H1 (cell line): ENCODE data around the gene LRBA. TPM values are rescaled to one million over a fixed set of nuclear protein-coding genes. Genes with fewer than 3 reads are reported as not detected.
A peak's percentile ranks its signal among the peaks of the same experiment; 100 is the strongest.

ENCODE experiments used
- CTCF ChIA-PET: fragments of 300-600 bp; sonication (Branson Sonifier 250); formaldehyde crosslinking; loops from one replicate; lab custom pipeline; 2021; ENCODE audit not compliant: partially characterized antibody; lab: Charles Lee
- POLR2A ChIA-PET: fragments of 300-600 bp; sonication (Branson Sonifier 250); formaldehyde crosslinking; loops from one replicate; lab custom pipeline; 2021; ENCODE audit warnings: inconsistent platforms; ENCODE audit not compliant: partially characterized antibody; lab: Charles Lee
- DNase-seq, 2 experiments: peaks; one replicate each; pipeline versions ENCODE4 v3.0.0 to v3.0.0-alpha.2; 2010 to 2022; ENCODE audit warnings: low spot score in 2 of 2, low read depth in 1 of 2, mixed read lengths in 1 of 2
- FAIRE-seq: peaks from 2 replicates; lab custom pipeline; 2011; peaks lifted over from hg19 to GRCh38; lab: Jason Lieb, UNC
- H2AFZ ChIP-seq: 2 replicates; pipeline ENCODE4 v1.8.1; 2012; ENCODE audit warnings: low read length, inconsistent platforms
- H2AK5ac ChIP-seq: 2 replicates; pipeline ENCODE4 v1.6.1; 2013; ENCODE audit warnings: low read depth, low read length
- H2BK120ac ChIP-seq: replicated peaks from 2 replicates; pipeline ENCODE3; 2013; ENCODE audit warnings: low read depth, low read length, inconsistent platforms
- H2BK12ac ChIP-seq: 2 replicates; pipeline ENCODE4 v1.6.1; 2013; ENCODE audit warnings: low read depth, low read length
- H2BK15ac ChIP-seq: 2 replicates; pipeline ENCODE4 v1.6.1; 2013; ENCODE audit warnings: low read length
- H2BK20ac ChIP-seq: 2 replicates; pipeline ENCODE4 v1.6.1; 2013; ENCODE audit warnings: low read length
- H2BK5ac ChIP-seq: 2 replicates; pipeline ENCODE4 v1.6.1; 2013; ENCODE audit warnings: low read depth, low read length
- H3K14ac ChIP-seq: 2 replicates; pipeline ENCODE4 v1.6.1; 2013; ENCODE audit warnings: inconsistent platforms; ENCODE audit not compliant: insufficient read length
- H3K18ac ChIP-seq: 2 replicates; pipeline ENCODE4 v1.6.1; 2013; ENCODE audit warnings: low read length; ENCODE audit errors: extremely low read depth
- H3K23ac ChIP-seq: 2 replicates; pipeline ENCODE4 v1.6.1; 2013; ENCODE audit warnings: inconsistent platforms; ENCODE audit not compliant: insufficient read length
- H3K23me2 ChIP-seq: 2 replicates; pipeline ENCODE4 v1.6.1; 2013; ENCODE audit warnings: low read depth, low read length
- H3K27ac ChIP-seq: 2 replicates; pipeline ENCODE4 v1.6.1; 2011; ENCODE audit warnings: low read depth, low read length, inconsistent platforms
- H3K27me3 ChIP-seq, 4 experiments: replicated peaks in 1 of 4; 1 replicate in 1 of 4; 2 replicates in 3 of 4; pipeline versions ENCODE4 v1.6.1 to v1.8.1; 2011 to 2013; ENCODE audit warnings: low read length in 3 of 4, mild to moderate bottlenecking in 3 of 4, inconsistent platforms in 2 of 4, mixed read lengths in 2 of 4, moderate library complexity in 1 of 4; ENCODE audit not compliant: control insufficient read depth in 3 of 4, insufficient read depth in 3 of 4; ENCODE audit errors: extremely low read depth in 1 of 4
- H3K36me3 ChIP-seq, 4 experiments: 2 replicates each; pipeline versions ENCODE4 v1.6.1 to v1.8.1; 2011 to 2013; ENCODE audit warnings: mild to moderate bottlenecking in 4 of 4, low read length in 3 of 4, moderate library complexity in 2 of 4, control low read depth in 1 of 4, inconsistent platforms in 1 of 4; ENCODE audit not compliant: insufficient read depth in 4 of 4, control insufficient read depth in 2 of 4
- H3K4ac ChIP-seq: replicated peaks from 2 replicates; pipeline ENCODE3; 2013; ENCODE audit warnings: low read length, low read depth, mixed read lengths, inconsistent platforms; ENCODE audit not compliant: insufficient read length
- H3K4me1 ChIP-seq, 4 experiments: replicated peaks in 1 of 4; 1 replicate in 1 of 4; 2 replicates in 3 of 4; pipeline versions ENCODE4 v1.6.1 to v1.8.1; 2011 to 2013; ENCODE audit warnings: low read length in 3 of 4, inconsistent platforms in 2 of 4, mixed read lengths in 1 of 4; ENCODE audit not compliant: insufficient read depth in 4 of 4, control insufficient read depth in 3 of 4
- H3K4me2 ChIP-seq, 2 experiments: 2 replicates each; pipeline versions ENCODE4 v1.6.1 to v1.8.1; 2011 to 2013; ENCODE audit warnings: low read depth in 2 of 2, low read length in 2 of 2, control low read depth in 1 of 2, inconsistent platforms in 1 of 2, mild to moderate bottlenecking in 1 of 2; ENCODE audit not compliant: insufficient read depth in 1 of 2
- H3K4me3 ChIP-seq, 4 experiments: fragments of 200-600, 300-600 bp in 1 of 4; sonication (generic), shearing (Covaris generic), sonication (Bioruptor Twin) in 1 of 4; 2 replicates each; pipeline versions ENCODE4 v1.5.1 to v1.8.1; 2011 to 2016; ENCODE audit warnings: low read length in 4 of 4, low read depth in 3 of 4, control low read depth in 2 of 4, inconsistent platforms in 2 of 4, mild to moderate bottlenecking in 2 of 4, mixed read lengths in 1 of 4, moderate library complexity in 1 of 4; ENCODE audit not compliant: insufficient read depth in 2 of 4; ENCODE audit errors: extremely low read depth in 1 of 4
- H3K56ac ChIP-seq: replicated peaks from 2 replicates; pipeline ENCODE3; 2013; ENCODE audit warnings: low read depth, mild to moderate bottlenecking, mixed read lengths, low read length, inconsistent platforms; ENCODE audit not compliant: insufficient read length
- H3K79me1 ChIP-seq: 2 replicates; pipeline ENCODE4 v1.6.1; 2013; ENCODE audit warnings: low read depth, low read length, control low read depth
- H3K79me2 ChIP-seq, 2 experiments: 2 replicates each; pipeline versions ENCODE4 v1.6.1 to v1.8.1; 2012 to 2013; ENCODE audit warnings: low read length in 2 of 2, mild to moderate bottlenecking in 2 of 2, inconsistent platforms in 1 of 2; ENCODE audit not compliant: insufficient read depth in 2 of 2, control insufficient read depth in 1 of 2
- H3K9ac ChIP-seq, 4 experiments: replicated peaks in 1 of 4; 1 replicate in 1 of 4; 2 replicates in 3 of 4; pipeline versions ENCODE4 v1.6.1 to v1.8.1; 2011 to 2013; ENCODE audit warnings: low read depth in 3 of 4, low read length in 3 of 4, control low read depth in 2 of 4, mild to moderate bottlenecking in 2 of 4, moderate library complexity in 2 of 4, inconsistent platforms in 1 of 4; ENCODE audit errors: extremely low read depth in 1 of 4
- H3K9me3 ChIP-seq, 2 experiments: 2 replicates each; pipeline versions ENCODE4 v1.6.1 to v1.8.1; 2012 to 2013; ENCODE audit warnings: mild to moderate bottlenecking in 2 of 2, moderate library complexity in 2 of 2, control low read depth in 1 of 2, inconsistent platforms in 1 of 2, low read depth in 1 of 2, low read length in 1 of 2, mixed read lengths in 1 of 2; ENCODE audit not compliant: insufficient read depth in 2 of 2
- H4K20me1 ChIP-seq, 2 experiments: replicated peaks in 1 of 2; 2 replicates each; pipeline versions ENCODE3 to v1.8.1; 2011 to 2013; ENCODE audit warnings: inconsistent platforms in 2 of 2, low read length in 2 of 2, mild to moderate bottlenecking in 1 of 2; ENCODE audit not compliant: insufficient read depth in 2 of 2, control insufficient read depth in 1 of 2
- H4K5ac ChIP-seq: 2 replicates; pipeline ENCODE4 v1.6.1; 2013; ENCODE audit warnings: low read length, low read depth, mixed read lengths, inconsistent platforms; ENCODE audit not compliant: insufficient read length
- H4K8ac ChIP-seq: 2 replicates; pipeline ENCODE4 v1.8.0; 2013; ENCODE audit warnings: mild to moderate bottlenecking, moderate library complexity, low read length, inconsistent platforms; ENCODE audit not compliant: insufficient read depth; ENCODE audit errors: extremely low read depth
- H4K91ac ChIP-seq: replicated peaks from 2 replicates; pipeline ENCODE3; 2013; ENCODE audit warnings: low read length, mixed read lengths, inconsistent platforms; ENCODE audit not compliant: insufficient read length
- MAFK ChIP-seq: IDR thresholded peaks from 2 replicates; pipeline ENCODE4 v1.6.1; 2012; ENCODE audit warnings: low read depth, mild to moderate bottlenecking, improper control_type of control experiment, low read length
- MAX ChIP-seq: IDR thresholded peaks from 2 replicates; pipeline ENCODE4 v1.6.1; 2012; ENCODE audit warnings: inconsistent platforms
- RAD21 ChIP-seq, 2 experiments: IDR thresholded peaks in 1 of 2; conservative IDR thresholded peaks in 1 of 2; 2 replicates each; pipeline ENCODE4 v1.6.1; 2011; ENCODE audit warnings: low read depth in 2 of 2, low read length in 2 of 2, improper control_type of control experiment in 1 of 2, inconsistent platforms in 1 of 2, mild to moderate bottlenecking in 1 of 2, moderate library complexity in 1 of 2
- WGBS, 2 experiments: shearing (Covaris generic) in 1 of 2; methylation state at CpG; one replicate each; pipeline versions ENCODE4 v1.1.6 to v1.1.7; 2013 to 2015; ENCODE audit warnings: low lambda C conversion rate in 2 of 2, mixed read lengths in 2 of 2, inconsistent platforms in 1 of 2, low coverage in 1 of 2, missing lambda C conversion rate in 1 of 2; ENCODE audit not compliant: insufficient replicate concordance in 2 of 2, insufficient coverage in 1 of 2, insufficient read length in 1 of 2; ENCODE audit errors: extremely low coverage in 1 of 2, missing lambda C conversion rate in 1 of 2; 5-methylcytosine and 5-hydroxymethylcytosine counted together
- polyA plus RNA-seq, 7 experiments: library from polyadenylated mRNA; depleted of rRNA in 3 of 7; stranded (reverse) in 5 of 7; unstranded in 2 of 7; fragments of >200 nt in 5 of 7; fragments of 200-250 nt in 2 of 7; gene quantifications; 1 replicate in 5 of 7; 2 replicates in 1 of 7; 4 replicates in 1 of 7; pipeline versions ENCODE4 v1.2.1 to v1.2.3, GENCODE V29; 2011 to 2013; ENCODE audit warnings: missing spikeins in 2 of 7, mixed read lengths in 2 of 7
- total RNA-seq: library from RNA; stranded (reverse); fragmentation: NEBNext Ultra II Directional; extraction: Animal tissue kit (Norgen Biotek cat#: 25700); gene quantifications from 2 replicates; pipeline ENCODE4 v1.2.1, GENCODE V29; 2021
- TF ChIP-seq, protein P1 (sequence below): IDR thresholded peaks from 2 replicates; pipeline ENCODE4 v1.6.1; 2012; ENCODE audit warnings: inconsistent platforms

The LRBA gene
- total and polyA plus RNA-seq, 2 of the 8 experiments (the other 6 are each of a cell fraction or from before 2014, with no cell fraction given), result 54.6 to 83.2 TPM

GRCh38 chr4:150256841-150257730, 758.0 kb downstream of the LRBA start:
- no peaks in the 10 kb centered on the region for H3K36me3 ChIP-seq
- H3K27ac ChIP-seq, result no peak overlapping the region

More at GRCh38 chr4:150256841-150257730, 758.0 kb downstream of the LRBA start:
- no peak overlapping the region for H2BK20ac ChIP-seq
- H2BK15ac ChIP-seq, result no peak overlapping the region
- ChIA-PET CTCF (interaction anchor here (0.6 to 2.9 kb wide), 7 partner anchors 9 to 254 kb away, joined by 3 to 7 read pairs (median 4); no protein-coding TSS in a partner anchor), POLR2A (interaction anchor here (0.6 to 0.7 kb wide), 2 partner anchors 9 to 178 kb away, joined by 3 read pairs; no protein-coding TSS in a partner anchor)
- DNase-seq (peak; percentile 33 to 69), FAIRE-seq (no peak)
- H3K4me3 ChIP-seq, result no peak overlapping the region
- no peaks in the 10 kb centered on the region for H3K79me1 ChIP-seq
- H4K5ac ChIP-seq, result no peak overlapping the region
- 56% methylated on average over 21 of the region's 25 CpGs; no CpG with 5 or more reads in 1 of the 2 experiments for WGBS, 2 experiments
- no peak overlapping the region for H3K23ac ChIP-seq
- no peak overlapping the region for H3K9ac ChIP-seq
- H2AK5ac ChIP-seq, result no peak overlapping the region
- peaks cover 0 to 10% (median 4%) of the 10 kb centered on the region in 4 experiments; a peak in 6 of 7 replicates for H3K4me1 ChIP-seq
- H3K4ac ChIP-seq, result no peak overlapping the region
- no peak overlapping the region for H4K91ac ChIP-seq
- H2BK5ac ChIP-seq, result no peak overlapping the region; the same call in 1 of the 2 replicates
- H3K18ac ChIP-seq, result no peak overlapping the region
- no peaks in the 10 kb centered on the region for H3K9me3 ChIP-seq
- TF ChIP-seq, protein P1, sequence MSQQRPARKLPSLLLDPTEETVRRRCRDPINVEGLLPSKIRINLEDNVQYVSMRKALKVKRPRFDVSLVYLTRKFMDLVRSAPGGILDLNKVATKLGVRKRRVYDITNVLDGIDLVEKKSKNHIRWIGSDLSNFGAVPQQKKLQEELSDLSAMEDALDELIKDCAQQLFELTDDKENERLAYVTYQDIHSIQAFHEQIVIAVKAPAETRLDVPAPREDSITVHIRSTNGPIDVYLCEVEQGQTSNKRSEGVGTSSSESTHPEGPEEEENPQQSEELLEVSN, result peak; percentile 70
- TF ChIP-seq RAD21 (IDR thresholded peaks at IDR 0.05 in 1 of 2, conservative IDR thresholded peaks at IDR 0.05 in 1 of 2; ENCODE audit: low read depth in 2 of 2, low read length in 2 of 2) (peak in 1 of 2 experiments; percentile 35; a peak in 1 of 4 replicates), MAX (peak; percentile 29; the same call in 1 of the 2 replicates), MAFK (no peak)
- no peak overlapping the region for H3K56ac ChIP-seq
- no peak overlapping the region for H3K14ac ChIP-seq
- no peaks in the 10 kb centered on the region for H3K27me3 ChIP-seq
- H3K23me2 ChIP-seq, result no peaks in the 10 kb centered on the region
- H2AFZ ChIP-seq, result no peak overlapping the region; the same call in 1 of the 2 replicates
- H3K4me2 ChIP-seq, result no peak overlapping the region
- no peak overlapping the region for H2BK120ac ChIP-seq
- no peaks in the 10 kb centered on the region for H4K20me1 ChIP-seq
- no peaks in the 10 kb centered on the region for H3K79me2 ChIP-seq
- H4K8ac ChIP-seq, result peak overlapping the region; percentile 69; the same call in 1 of the 2 replicates
- H2BK12ac ChIP-seq, result no peak overlapping the region
